ENCODE data around the gene CTPS2. TPM values are rescaled to one million over a fixed set of nuclear protein-coding genes. Genes with fewer than 3 reads are reported as not detected.
"Not testable (repeated sequence)": the region's sequence is repeated elsewhere in the genome, so short reads cannot be mapped to it uniquely, and the experiment has no call there.

Gene CTPS2
- total RNA-seq, 1 donor = 12.0 TPM

GRCh38 chrX:16586377-16587112 lies 125.9 kb downstream of the CTPS2 start:
- TF ChIP-seq, protein P1, sequence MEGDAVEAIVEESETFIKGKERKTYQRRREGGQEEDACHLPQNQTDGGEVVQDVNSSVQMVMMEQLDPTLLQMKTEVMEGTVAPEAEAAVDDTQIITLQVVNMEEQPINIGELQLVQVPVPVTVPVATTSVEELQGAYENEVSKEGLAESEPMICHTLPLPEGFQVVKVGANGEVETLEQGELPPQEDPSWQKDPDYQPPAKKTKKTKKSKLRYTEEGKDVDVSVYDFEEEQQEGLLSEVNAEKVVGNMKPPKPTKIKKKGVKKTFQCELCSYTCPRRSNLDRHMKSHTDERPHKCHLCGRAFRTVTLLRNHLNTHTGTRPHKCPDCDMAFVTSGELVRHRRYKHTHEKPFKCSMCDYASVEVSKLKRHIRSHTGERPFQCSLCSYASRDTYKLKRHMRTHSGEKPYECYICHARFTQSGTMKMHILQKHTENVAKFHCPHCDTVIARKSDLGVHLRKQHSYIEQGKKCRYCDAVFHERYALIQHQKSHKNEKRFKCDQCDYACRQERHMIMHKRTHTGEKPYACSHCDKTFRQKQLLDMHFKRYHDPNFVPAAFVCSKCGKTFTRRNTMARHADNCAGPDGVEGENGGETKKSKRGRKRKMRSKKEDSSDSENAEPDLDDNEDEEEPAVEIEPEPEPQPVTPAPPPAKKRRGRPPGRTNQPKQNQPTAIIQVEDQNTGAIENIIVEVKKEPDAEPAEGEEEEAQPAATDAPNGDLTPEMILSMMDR (IDR thresholded peaks at IDR 0.05; ENCODE audit: insufficient read depth, low read length) = no peak
- no peak overlapping the region for H3K4me3 ChIP-seq (ENCODE audit: low read depth, low read length)
- no peak for DNase-seq (ENCODE audit: low read depth)

GRCh38 chrX:16585486-16586376 lies 126.7 kb downstream of the CTPS2 start:
- TF ChIP-seq, protein P1 (IDR thresholded peaks at IDR 0.05; ENCODE audit: insufficient read depth, low read length) = no peak
- DNase-seq (ENCODE audit: low read depth) = peak; percentile 36
- no peak overlapping the region for H3K4me3 ChIP-seq (ENCODE audit: low read depth, low read length)

DNA sequence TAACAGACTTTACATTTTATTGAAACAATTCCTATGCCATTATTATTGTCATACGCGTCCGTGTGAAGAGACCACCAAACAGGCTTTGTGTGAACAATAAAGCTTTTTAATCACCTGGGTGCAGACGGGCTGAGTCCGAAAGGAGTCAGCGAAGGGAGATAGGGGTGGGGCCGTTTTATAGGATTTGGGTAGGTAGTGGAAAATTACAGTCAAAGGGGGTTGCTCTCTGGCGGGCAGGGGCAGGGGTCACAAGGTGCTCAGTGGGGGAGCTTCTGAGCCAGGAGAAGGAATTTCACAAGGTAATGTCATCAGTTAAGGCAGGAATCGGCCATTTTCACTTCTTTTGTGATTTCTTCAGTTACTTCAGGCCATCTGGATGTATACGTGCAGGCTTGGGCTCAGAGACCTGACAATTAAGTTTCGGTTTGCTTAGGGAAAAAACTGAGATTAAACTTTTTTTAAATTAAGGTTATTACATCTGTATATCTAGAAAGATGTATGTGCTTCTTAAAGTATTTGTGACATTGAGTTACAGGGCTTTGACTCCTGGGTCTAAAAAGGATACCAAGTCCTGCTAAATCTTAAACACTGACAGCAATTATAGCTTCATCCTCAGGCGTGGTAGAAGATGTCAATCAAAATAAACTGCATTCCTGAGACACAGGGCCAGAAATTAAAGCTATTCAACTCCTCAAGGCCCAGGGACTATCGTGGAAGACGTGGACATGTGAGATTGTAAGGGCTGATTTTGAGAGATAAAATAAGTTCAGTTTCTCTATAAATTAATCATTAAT lies 132.3 kb downstream of the CTPS2 start:
- not testable (repeated sequence) for DNase-seq (ENCODE audit: low read depth)

GRCh38 chrX:16579517-16579916 lies 133.0 kb downstream of the CTPS2 start:
- DNase-seq (ENCODE audit: low read depth) = no peak
- TF ChIP-seq, protein P1 (IDR thresholded peaks at IDR 0.05; ENCODE audit: insufficient read depth, low read length) = no peak

More for the DNA sequence above, 132.3 kb downstream of the CTPS2 start:
- H3K4me3 ChIP-seq (ENCODE audit: low read depth, low read length) = not testable (repeated sequence)

GRCh38 chrX:16578218-16578617 lies 134.3 kb downstream of the CTPS2 start:
- peak; percentile 14 for DNase-seq (ENCODE audit: low read depth)
- no peak overlapping the region for H3K4me3 ChIP-seq (ENCODE audit: low read depth, low read length)
- TF ChIP-seq, protein P1 (IDR thresholded peaks at IDR 0.05; ENCODE audit: insufficient read depth, low read length) = no peak

More at GRCh38 chrX:16579517-16579916, 133.0 kb downstream of the CTPS2 start:
- no peak overlapping the region for H3K4me3 ChIP-seq (ENCODE audit: low read depth, low read length)

GRCh38 chrX:16577483-16578029 lies 134.9 kb downstream of the CTPS2 start:
- DNase-seq (ENCODE audit: low read depth) = no peak
- TF ChIP-seq, protein P1 (IDR thresholded peaks at IDR 0.05; ENCODE audit: insufficient read depth, low read length) = no peak
- no peak overlapping the region for H3K4me3 ChIP-seq (ENCODE audit: low read depth, low read length)

- H3K4me3 ChIP-seq (ENCODE audit: low read depth, low read length); DNase-seq (ENCODE audit: low read depth): not testable (repeated sequence)
Measured at GRCh38 chrX:16575388-16575787, 137.1 kb downstream of the CTPS2 start.

Measured in fibroblast of the aortic adventitia (primary cell).